Naive B cell (primary cell): ENCODE data around the gene GFY. TPM values are rescaled to one million over a fixed set of nuclear protein-coding genes. Genes with fewer than 3 reads are reported as not detected.

Experiments used
- ATAC-seq, 2 donors: fragments of 150-1000 bp; cut with Tn5 transposase; 2 replicates each; pipeline ENCODE4 v1.10.0; 2021; ENCODE audit warnings: low read depth in 2 of 2, mild to moderate bottlenecking in 2 of 2, moderate library complexity in 2 of 2
- DNase-seq: peaks from one replicate; pipeline ENCODE4 v3.0.0; 2022
- H3K27ac Mint-ChIP-seq, 6 donors: one replicate each; pipeline ENCODE4 v1.8.0; 2020 to 2022; ENCODE audit warnings: mild to moderate bottlenecking in 6 of 6, mixed read lengths in 6 of 6, moderate library complexity in 5 of 6, inconsistent platforms in 2 of 6
- H3K27me3 Mint-ChIP-seq, 3 donors: one replicate each; pipeline ENCODE4 v1.8.0; 2021 to 2022; ENCODE audit warnings: mixed read lengths in 3 of 3, mild to moderate bottlenecking in 1 of 3
- H3K36me3 Mint-ChIP-seq, 2 donors: one replicate each; pipeline ENCODE4 v1.8.0; 2020 to 2022; ENCODE audit warnings: mixed read lengths in 2 of 2, inconsistent platforms in 1 of 2, mild to moderate bottlenecking in 1 of 2
- H3K4me1 Mint-ChIP-seq, 3 donors: one replicate each; pipeline ENCODE4 v1.8.0; 2020 to 2022; ENCODE audit warnings: mixed read lengths in 3 of 3, inconsistent platforms in 1 of 3, mild to moderate bottlenecking in 1 of 3, moderate library complexity in 1 of 3
- H3K4me3 Mint-ChIP-seq, 8 donors: one replicate each; pipeline ENCODE4 v1.8.0; 2020 to 2022; ENCODE audit warnings: mild to moderate bottlenecking in 8 of 8, mixed read lengths in 8 of 8, moderate library complexity in 8 of 8, inconsistent platforms in 2 of 8
- H3K9me3 Mint-ChIP-seq, 7 donors: one replicate each; pipeline ENCODE4 v1.8.0; 2020 to 2022; ENCODE audit warnings: mixed read lengths in 7 of 7, mild to moderate bottlenecking in 5 of 7, inconsistent platforms in 2 of 7, moderate library complexity in 1 of 7
- polyA plus RNA-seq, 6 donors: library from polyadenylated mRNA; unstranded; fragments of 300-500 nt; fragmentation: Illumina TruSeq; gene quantifications; one replicate each; pipeline ENCODE4 v1.2.3, GENCODE V29; 2021; ENCODE audit warnings: low read depth in 6 of 6

Gene GFY
- polyA plus RNA-seq, 6 donors from 2014 or later: not detected

GRCh38 chr19:49423985-49424303, 1.2 kb upstream of the GFY start:
- no peak for DNase-seq
- peaks cover 80 to 100% (median 99%) of the 10 kb centered on the region in 3 donors for H3K27me3 Mint-ChIP-seq
- peaks cover 0 to 31% of the 10 kb centered on the region in 2 donors for H3K36me3 Mint-ChIP-seq
- peak overlapping the region in 1 of 6 donors; percentile 75 for H3K27ac Mint-ChIP-seq
- peaks cover 65 to 82% (median 65%) of the 10 kb centered on the region in 3 donors for H3K4me1 Mint-ChIP-seq
- H3K4me3 Mint-ChIP-seq: peak overlapping the region in 5 of 8 donors; percentile 6 to 78 (median 51)
- no peak for ATAC-seq
- peaks cover 0 to 8% (median 0%) of the 10 kb centered on the region in 7 donors for H3K9me3 Mint-ChIP-seq

DNA sequence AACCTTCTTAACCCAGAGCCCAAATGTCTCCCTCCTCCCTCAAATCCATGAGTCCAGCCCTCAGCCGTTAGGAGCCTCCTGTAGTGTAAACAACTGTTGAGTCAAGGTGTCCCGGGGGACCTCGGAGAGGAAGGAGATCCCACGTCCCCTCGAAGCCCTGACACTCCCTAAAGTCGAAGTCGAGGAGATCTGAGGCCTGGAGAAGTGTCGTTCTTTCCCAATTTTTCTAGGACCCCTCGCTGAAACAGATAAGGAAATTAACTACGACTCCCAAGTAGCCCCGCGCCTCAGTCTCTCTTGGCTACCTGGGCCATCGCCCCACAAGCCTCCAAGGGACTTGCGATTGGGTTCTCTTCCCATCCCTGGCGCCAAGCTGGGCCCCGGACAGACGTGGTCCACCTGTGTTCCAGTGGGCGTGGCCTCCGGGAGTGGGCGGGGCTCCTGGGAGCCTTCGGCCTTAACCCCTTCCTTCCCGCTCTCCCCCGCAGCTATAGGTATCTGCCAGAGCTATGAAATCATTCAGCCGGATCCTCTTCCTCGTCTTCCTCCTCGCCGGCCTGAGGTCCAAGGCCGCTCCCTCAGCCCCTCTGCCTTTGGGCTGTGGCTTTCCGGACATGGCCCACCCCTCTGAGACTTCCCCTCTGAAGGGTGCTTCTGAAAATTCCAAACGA, 869 bp downstream of the GFY start:
- H3K4me3 Mint-ChIP-seq: peak overlapping the region in 4 of 8 donors; percentile 36 to 46 (median 44)
- peaks cover 0 to 28% of the 10 kb centered on the region in 2 donors for H3K36me3 Mint-ChIP-seq
- DNase-seq (no peak), ATAC-seq (no peak)
- H3K27ac Mint-ChIP-seq: peak overlapping the region in 1 of 6 donors; percentile 42
- H3K9me3 Mint-ChIP-seq: peaks cover 0 to 8% (median 1%) of the 10 kb centered on the region in 7 donors
- peaks cover 76 to 100% (median 99%) of the 10 kb centered on the region in 3 donors for H3K27me3 Mint-ChIP-seq
- peaks cover 51 to 83% (median 69%) of the 10 kb centered on the region in 3 donors for H3K4me1 Mint-ChIP-seq

- ATAC-seq: no peak
- Mint-ChIP-seq H3K27me3 (peaks cover 73 to 99% (median 98%) of the 10 kb centered on the region in 3 donors), H3K4me1 (peaks cover 45 to 76% (median 63%) of the 10 kb centered on the region in 3 donors), H3K9me3 (peaks cover 0 to 8% (median 1%) of the 10 kb centered on the region in 7 donors), H3K4me3 (peak overlapping the region in 5 of 8 donors; percentile 13 to 78 (median 53)), H3K36me3 (peaks cover 0 to 25% of the 10 kb centered on the region in 2 donors), H3K27ac (peak overlapping the region in 3 of 6 donors; percentile 63 to 72 (median 71))
- no peak for DNase-seq
Observed at GRCh38 chr19:49427339-49427738, 2.2 kb downstream of the GFY start.

DNA sequence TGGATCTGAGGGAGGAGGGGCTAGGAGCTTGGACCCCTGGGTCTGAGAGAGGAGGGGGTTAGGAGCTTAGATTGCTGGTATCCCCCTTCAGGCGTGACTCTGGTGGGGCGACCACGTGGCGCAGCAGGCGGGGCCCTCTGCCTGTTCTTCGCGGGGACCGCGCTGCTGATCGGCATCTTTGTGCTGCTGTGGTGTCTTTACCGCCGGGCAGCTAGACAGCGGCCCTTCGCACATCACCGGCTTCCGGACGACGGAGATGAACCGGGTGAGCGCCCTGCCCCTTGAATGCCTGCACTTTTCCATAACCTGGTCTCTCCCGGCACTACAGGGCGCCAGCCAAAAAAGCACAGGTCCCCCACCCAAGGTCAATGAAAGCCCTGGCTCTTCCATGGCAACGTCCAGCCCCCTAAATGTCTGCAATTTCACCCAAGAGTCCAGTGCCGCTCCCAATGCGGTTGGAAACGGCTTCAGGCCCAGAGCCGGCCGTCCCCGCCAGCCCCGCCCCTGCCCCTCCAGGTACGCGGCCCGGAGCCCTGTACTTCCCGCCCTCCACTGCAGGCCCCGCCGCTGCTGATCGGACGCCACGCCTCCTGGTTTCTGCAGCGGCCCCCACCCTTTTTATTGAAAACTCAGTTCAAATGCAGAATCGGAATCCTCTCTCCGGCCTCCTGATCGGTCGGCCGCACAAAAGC, 2.8 kb downstream of the GFY start:
- peak overlapping the region in 3 of 6 donors; percentile 47 to 86 (median 49) for H3K27ac Mint-ChIP-seq
- ATAC-seq: peak; percentile 53 to 57
- H3K9me3 Mint-ChIP-seq: peaks cover 0 to 6% (median 1%) of the 10 kb centered on the region in 7 donors
- DNase-seq: no peak
- H3K4me1 Mint-ChIP-seq: peaks cover 44 to 76% (median 62%) of the 10 kb centered on the region in 3 donors
- H3K4me3 Mint-ChIP-seq: peak overlapping the region; percentile 60 to 87 (median 78)
- H3K36me3 Mint-ChIP-seq: peaks cover 0 to 27% of the 10 kb centered on the region in 2 donors
- peaks cover 69 to 98% (median 98%) of the 10 kb centered on the region in 3 donors for H3K27me3 Mint-ChIP-seq

- peaks cover 69 to 98% (median 98%) of the 10 kb centered on the region in 3 donors for H3K27me3 Mint-ChIP-seq
- peak overlapping the region; percentile 60 to 87 (median 78) for H3K4me3 Mint-ChIP-seq
- ATAC-seq: no peak
- H3K9me3 Mint-ChIP-seq: peaks cover 0 to 6% (median 1%) of the 10 kb centered on the region in 7 donors
- H3K27ac Mint-ChIP-seq: peak overlapping the region in 1 of 6 donors; percentile 16
- no peak for DNase-seq
- peaks cover 46 to 75% (median 62%) of the 10 kb centered on the region in 3 donors for H3K4me1 Mint-ChIP-seq
- peaks cover 0 to 27% of the 10 kb centered on the region in 2 donors for H3K36me3 Mint-ChIP-seq
Observed at GRCh38 chr19:49428547-49429451, 3.6 kb downstream of the GFY start.

DNA sequence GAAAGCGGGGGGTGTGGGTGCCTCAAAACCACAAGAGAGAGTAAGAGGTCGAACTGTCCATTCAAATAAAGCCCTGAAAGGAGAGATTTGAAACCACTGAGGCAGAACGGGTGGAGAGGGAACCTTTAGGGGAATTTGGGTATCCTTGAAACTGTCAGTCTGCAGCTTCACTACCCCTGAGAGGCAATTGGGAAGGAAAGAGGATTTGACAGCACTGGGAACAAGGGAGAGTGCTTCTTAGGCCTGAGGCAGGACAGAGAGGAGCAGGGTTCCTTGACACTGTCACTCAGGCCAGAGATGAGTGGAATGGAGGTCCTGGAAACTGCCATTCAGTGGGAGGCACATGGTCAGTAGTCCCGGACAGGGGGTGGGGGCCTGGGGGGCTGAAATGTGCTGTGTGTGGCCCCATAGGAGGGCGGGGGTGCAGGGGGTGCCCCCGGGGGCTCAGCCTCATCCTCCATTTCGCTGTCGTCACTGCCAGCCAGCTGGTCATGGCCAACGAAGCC, 5.0 kb downstream of the GFY start:
- ATAC-seq (no peak), DNase-seq (no peak)
- H3K4me3 Mint-ChIP-seq: peak overlapping the region in 2 of 8 donors; percentile 42 to 43
- H3K9me3 Mint-ChIP-seq: peaks cover 0 to 6% (median 1%) of the 10 kb centered on the region in 7 donors
- H3K4me1 Mint-ChIP-seq: peaks cover 52 to 70% (median 61%) of the 10 kb centered on the region in 3 donors
- H3K36me3 Mint-ChIP-seq: peaks cover 0 to 29% of the 10 kb centered on the region in 2 donors
- peak overlapping the region in 2 of 6 donors; percentile 21 to 66 for H3K27ac Mint-ChIP-seq
- peaks cover 68 to 96% (median 96%) of the 10 kb centered on the region in 3 donors for H3K27me3 Mint-ChIP-seq

DNA sequence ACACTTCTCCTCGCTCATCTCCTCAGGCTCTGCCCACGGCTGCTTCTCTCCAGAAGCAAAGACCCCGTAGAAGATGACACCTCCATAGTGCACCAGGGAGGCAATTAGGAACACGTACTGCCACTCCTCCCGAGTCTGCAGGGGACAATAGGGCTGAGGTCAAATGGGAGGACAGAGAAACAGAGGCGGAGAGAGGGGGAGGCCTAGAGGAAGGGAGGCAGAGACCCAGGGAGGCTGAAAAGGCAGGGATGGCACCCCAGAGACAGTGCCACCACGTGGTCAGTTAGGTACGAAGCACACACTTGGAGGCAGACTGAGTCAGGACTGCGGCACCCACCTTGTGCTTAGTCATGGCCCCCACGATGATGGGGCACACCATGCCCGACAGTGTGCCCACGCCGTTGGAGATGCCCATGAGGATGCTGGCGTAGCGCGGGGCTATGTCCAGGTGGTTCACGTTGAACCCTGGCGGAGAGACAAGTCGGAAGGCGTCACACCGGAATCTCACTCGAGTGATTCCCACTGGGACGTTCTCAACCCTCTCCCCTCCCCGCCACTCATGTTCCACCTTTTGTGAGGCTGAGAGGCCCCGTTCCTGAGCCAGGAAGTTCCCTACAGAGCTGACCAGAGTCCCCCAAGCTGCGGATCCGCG, 5.6 kb downstream of the GFY start:
- Mint-ChIP-seq H3K27ac (peak overlapping the region in 3 of 6 donors; percentile 21 to 63 (median 28)), H3K27me3 (peaks cover 68 to 96% (median 96%) of the 10 kb centered on the region in 3 donors), H3K9me3 (peaks cover 0 to 7% (median 1%) of the 10 kb centered on the region in 7 donors), H3K36me3 (peaks cover 0 to 34% of the 10 kb centered on the region in 2 donors), H3K4me3 (peak overlapping the region in 2 of 8 donors; percentile 10 to 42), H3K4me1 (peaks cover 51 to 64% (median 57%) of the 10 kb centered on the region in 3 donors)
- DNase-seq (no peak), ATAC-seq (peak; percentile 25 to 31)

DNA sequence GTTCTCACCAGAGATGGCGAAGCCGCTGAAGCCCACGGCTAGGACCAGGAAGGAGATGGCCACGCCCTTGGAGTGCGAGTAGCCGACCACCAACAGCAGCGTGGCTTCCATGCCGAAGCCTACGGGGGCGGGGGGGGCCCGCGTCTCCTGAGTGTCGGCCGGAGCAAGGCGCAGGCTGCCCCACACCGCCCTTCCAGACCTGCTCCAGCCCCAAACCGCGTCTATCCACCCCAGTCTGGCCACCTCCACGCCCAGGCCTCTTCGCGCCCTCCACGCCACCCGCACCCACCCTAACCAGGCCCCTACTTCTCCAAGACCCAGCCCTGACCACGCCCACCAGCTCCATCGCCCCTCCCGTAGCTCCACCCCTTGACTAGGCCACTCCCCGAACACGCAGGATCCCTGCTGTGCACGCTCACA, 6.2 kb downstream of the GFY start:
- peak in 1 of 2 donors; percentile 46 for ATAC-seq
- H3K27ac Mint-ChIP-seq: no peak overlapping the region

GRCh38 chr19:49432141-49433073, 7.2 kb downstream of the GFY start:
- peak overlapping the region in 3 of 6 donors; percentile 68 to 87 (median 73) for H3K27ac Mint-ChIP-seq
- peak overlapping the region in 7 of 8 donors; percentile 20 to 69 (median 41) for H3K4me3 Mint-ChIP-seq
- ATAC-seq (peak; percentile 29 to 38), DNase-seq (no peak)
- H3K4me1 Mint-ChIP-seq: peaks cover 48 to 60% (median 53%) of the 10 kb centered on the region in 3 donors
- H3K36me3 Mint-ChIP-seq: peaks cover 0 to 33% of the 10 kb centered on the region in 2 donors
- H3K27me3 Mint-ChIP-seq: peaks cover 68 to 96% (median 96%) of the 10 kb centered on the region in 3 donors
- H3K9me3 Mint-ChIP-seq: peaks cover 0 to 12% (median 0%) of the 10 kb centered on the region in 7 donors

More for the DNA sequence above, 6.2 kb downstream of the GFY start:
- peaks cover 0 to 11% (median 1%) of the 10 kb centered on the region in 7 donors for H3K9me3 Mint-ChIP-seq
- peaks cover 68 to 96% (median 96%) of the 10 kb centered on the region in 3 donors for H3K27me3 Mint-ChIP-seq
- peaks cover 52 to 64% (median 56%) of the 10 kb centered on the region in 3 donors for H3K4me1 Mint-ChIP-seq
- peak overlapping the region in 1 of 8 donors; percentile 77 for H3K4me3 Mint-ChIP-seq
- peaks cover 0 to 37% of the 10 kb centered on the region in 2 donors for H3K36me3 Mint-ChIP-seq
- no peak for DNase-seq

GRCh38 chr19:49433240-49433901, 8.2 kb downstream of the GFY start:
- DNase-seq (no peak), ATAC-seq (no peak)
- H3K36me3 Mint-ChIP-seq: peaks cover 0 to 32% of the 10 kb centered on the region in 2 donors
- H3K27ac Mint-ChIP-seq: peak overlapping the region in 2 of 6 donors; percentile 8 to 78
- H3K9me3 Mint-ChIP-seq: peaks cover 0 to 12% (median 0%) of the 10 kb centered on the region in 7 donors
- H3K4me1 Mint-ChIP-seq: peaks cover 47 to 58% (median 54%) of the 10 kb centered on the region in 3 donors
- H3K4me3 Mint-ChIP-seq: peak overlapping the region in 6 of 8 donors; percentile 43 to 78 (median 57)
- peaks cover 70 to 96% (median 96%) of the 10 kb centered on the region in 3 donors for H3K27me3 Mint-ChIP-seq
